ENCODE results near the gene OLA1. TPM values are rescaled to one million over a fixed set of nuclear protein-coding genes. Genes with fewer than 3 reads are reported as not detected.

The OLA1 gene
- total and polyA plus RNA-seq, 2 of the 13 experiments (the other 11 are each of a cell fraction or from before 2014, with no cell fraction given): 153 to 241 TPM

DNA sequence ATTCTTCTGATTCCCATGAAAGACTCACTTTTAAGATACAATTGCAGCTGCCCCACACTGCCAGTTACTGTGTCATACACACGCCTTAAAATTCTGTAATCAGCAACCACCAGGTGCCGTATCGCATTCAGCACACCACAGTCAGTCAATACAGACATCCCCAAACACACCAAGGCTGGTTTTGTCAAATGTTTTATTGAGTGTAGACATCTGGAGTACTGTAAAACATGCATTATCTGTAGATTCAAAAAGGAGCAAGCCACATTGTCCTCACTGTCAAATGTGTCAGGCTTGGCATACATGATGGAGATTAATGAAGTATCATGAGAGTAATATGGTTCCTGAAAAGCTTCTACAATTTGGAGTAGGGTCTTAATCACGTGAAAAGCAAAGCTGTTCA is 173.5 kb downstream of the OLA1 start:
- intact Hi-C loops (cut with micrococcal nuclease; ENCODE audit: unreplicated experiment): no loop called here
- Histone ChIP-seq H4K20me1 (ENCODE audit: insufficient read depth, low read length) (no peaks in the 10 kb centered on the region), H3K27me3 (ENCODE audit: control insufficient read depth in 1 of 2, insufficient read depth in 2 of 2, low read length in 2 of 2) (no peaks in the 10 kb centered on the region), H3K4me2 (ENCODE audit: low read depth, low read length) (no peak overlapping the region), H3K4me1 (ENCODE audit: insufficient read depth, low read length) (no peaks in the 10 kb centered on the region), H3K9me3 (ENCODE audit: low read length) (no peaks in the 10 kb centered on the region), H3K36me3 (replicated peaks in 1 of 2; ENCODE audit: control insufficient read depth in 1 of 2, insufficient read depth in 2 of 2, low read length in 2 of 2) (peaks cover 3 to 26% of the 10 kb centered on the region in 2 experiments; a peak in 4 of 5 replicates), H3K27ac (ENCODE audit: extremely low read length, insufficient read depth, low read length) (no peak overlapping the region), H3K79me2 (ENCODE audit: insufficient read depth, low read length) (no peaks in the 10 kb centered on the region), H3K4me3 (replicated peaks in 1 of 3; ENCODE audit: insufficient read depth in 1 of 3, low read depth in 2 of 3, low read length in 3 of 3) (no peak overlapping the region), H2AFZ (ENCODE audit: low read length) (no peak overlapping the region), H3K9ac (ENCODE audit: insufficient read depth, low read depth, low read length) (no peak overlapping the region)
- in situ Hi-C loops (cut with HindIII; ENCODE audit: extremely low pct_ligation_motif_present, low pct_unique_long_range_greater_than_20kb): no loop called here
- 97% methylated on average over 4 of the region's 4 CpGs for WGBS (ENCODE audit: low lambda C conversion rate)
- ChIA-PET POLR2A (no interaction called here), CTCF (ENCODE audit: low intra/inter-chr PET ratio, low total read pairs) (no interaction called here)
- BruUV-seq (replicated peaks): TSS peak; percentile 41
- DNase-seq (ENCODE audit: low spot score): no peak
- FAIRE-seq: no peak
- ATAC-seq: no peak
- no peak for TF ChIP-seq EEA1 (CRISPR knock-in tag; IDR thresholded peaks at IDR 0.05; ENCODE audit: borderline replicate concordance)
- no peak for TF ChIP-seq ZNF367 (CRISPR knock-in tag; IDR thresholded peaks at IDR 0.05; ENCODE audit: borderline replicate concordance)
- TF ChIP-seq ZNF781 (CRISPR knock-in tag; IDR thresholded peaks at IDR 0.05; ENCODE audit: borderline replicate concordance, not compliant biosample characterization): no peak
- no peak for TF ChIP-seq ZBTB25 (CRISPR knock-in tag; IDR thresholded peaks at IDR 0.05)
- no peak for TF ChIP-seq KLF13 (CRISPR knock-in tag; IDR thresholded peaks at IDR 0.05)
- TF ChIP-seq, protein P1, sequence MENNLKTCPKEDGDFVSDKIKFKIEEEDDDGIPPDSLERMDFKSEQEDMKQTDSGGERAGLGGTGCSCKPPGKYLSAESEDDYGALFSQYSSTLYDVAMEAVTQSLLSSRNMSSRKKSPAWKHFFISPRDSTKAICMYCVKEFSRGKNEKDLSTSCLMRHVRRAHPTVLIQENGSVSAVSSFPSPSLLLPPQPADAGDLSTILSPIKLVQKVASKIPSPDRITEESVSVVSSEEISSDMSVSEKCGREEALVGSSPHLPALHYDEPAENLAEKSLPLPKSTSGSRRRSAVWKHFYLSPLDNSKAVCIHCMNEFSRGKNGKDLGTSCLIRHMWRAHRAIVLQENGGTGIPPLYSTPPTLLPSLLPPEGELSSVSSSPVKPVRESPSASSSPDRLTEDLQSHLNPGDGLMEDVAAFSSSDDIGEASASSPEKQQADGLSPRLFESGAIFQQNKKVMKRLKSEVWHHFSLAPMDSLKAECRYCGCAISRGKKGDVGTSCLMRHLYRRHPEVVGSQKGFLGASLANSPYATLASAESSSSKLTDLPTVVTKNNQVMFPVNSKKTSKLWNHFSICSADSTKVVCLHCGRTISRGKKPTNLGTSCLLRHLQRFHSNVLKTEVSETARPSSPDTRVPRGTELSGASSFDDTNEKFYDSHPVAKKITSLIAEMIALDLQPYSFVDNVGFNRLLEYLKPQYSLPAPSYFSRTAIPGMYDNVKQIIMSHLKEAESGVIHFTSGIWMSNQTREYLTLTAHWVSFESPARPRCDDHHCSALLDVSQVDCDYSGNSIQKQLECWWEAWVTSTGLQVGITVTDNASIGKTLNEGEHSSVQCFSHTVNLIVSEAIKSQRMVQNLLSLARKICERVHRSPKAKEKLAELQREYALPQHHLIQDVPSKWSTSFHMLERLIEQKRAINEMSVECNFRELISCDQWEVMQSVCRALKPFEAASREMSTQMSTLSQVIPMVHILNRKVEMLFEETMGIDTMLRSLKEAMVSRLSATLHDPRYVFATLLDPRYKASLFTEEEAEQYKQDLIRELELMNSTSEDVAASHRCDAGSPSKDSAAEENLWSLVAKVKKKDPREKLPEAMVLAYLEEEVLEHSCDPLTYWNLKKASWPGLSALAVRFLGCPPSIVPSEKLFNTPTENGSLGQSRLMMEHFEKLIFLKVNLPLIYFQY (CRISPR knock-in tag; IDR thresholded peaks at IDR 0.05; ENCODE audit: borderline replicate concordance): no peak
- no peak for TF ChIP-seq DPF2 (CRISPR knock-in tag; IDR thresholded peaks at IDR 0.05; ENCODE audit: borderline replicate concordance, low read depth)
- no peak for TF ChIP-seq SKIL (CRISPR knock-in tag; IDR thresholded peaks at IDR 0.05; ENCODE audit: borderline replicate concordance)
- no peak for TF ChIP-seq RXRB (CRISPR knock-in tag; IDR thresholded peaks at IDR 0.05; ENCODE audit: borderline replicate concordance)
- TF ChIP-seq KMT2A (CRISPR knock-in tag; IDR thresholded peaks at IDR 0.05): no peak
- TF ChIP-seq ZNF142 (CRISPR knock-in tag; IDR thresholded peaks at IDR 0.05): no peak

Data from HepG2 (cell line).